Endothelial cell of hepatic sinusoid (primary cell): ENCODE measurements around the gene RSBN1.
"Not testable (repeated sequence)": the region's sequence is repeated elsewhere in the genome, so short reads cannot be mapped to it uniquely, and the experiment has no call there.

Experiments
- in situ Hi-C: cut with HindIII; loops from 2 replicates; pipeline ENCODE4 v1.10.0; 2017; ENCODE audit warnings: low sequenced_read_pairs

The RSBN1 gene

GRCh38 chr1:113783254-113784103 lies 28.8 kb downstream of the RSBN1 start:
- in situ Hi-C loops: no loop called here

GRCh38 chr1:113782406-113782805 lies 29.9 kb downstream of the RSBN1 start:
- in situ Hi-C loops: no loop called here

GRCh38 chr1:113780374-113781146 lies 31.7 kb downstream of the RSBN1 start:
- in situ Hi-C loops: no loop called here

GRCh38 chr1:113779542-113779941 lies 32.7 kb downstream of the RSBN1 start:
- in situ Hi-C loops: no loop called here

GRCh38 chr1:113777561-113777960 lies 34.7 kb downstream of the RSBN1 start:
- in situ Hi-C loops: no loop called here

GRCh38 chr1:113770031-113770430 lies 42.2 kb downstream of the RSBN1 start:
- in situ Hi-C loops: no loop called here

GRCh38 chr1:113769601-113769970 lies 42.7 kb downstream of the RSBN1 start:
- in situ Hi-C loops: no loop called here

GRCh38 chr1:113768916-113769600 lies 43.2 kb downstream of the RSBN1 start:
- in situ Hi-C loops: no loop called here

- in situ Hi-C loops: no loop called here
Observed at GRCh38 chr1:113765306-113766230, 46.7 kb downstream of the RSBN1 start.

- in situ Hi-C loops: no loop called here
Observed at GRCh38 chr1:113763661-113764060, 48.6 kb downstream of the RSBN1 start.

GRCh38 chr1:113761937-113762336 lies 50.3 kb downstream of the RSBN1 start:
- in situ Hi-C loops: no loop called here

GRCh38 chr1:113760102-113761080 lies 51.9 kb downstream of the RSBN1 start:
- in situ Hi-C loops: no loop called here

- in situ Hi-C loops: no loop called here
Observed at GRCh38 chr1:113759333-113760101, 52.8 kb downstream of the RSBN1 start, which contains the start of gene PHTF1. Gene PHTF1 (minus strand): TSS chr1:113759486. CDS start chr1:113758703, 783 bp downstream.

GRCh38 chr1:113758631-113759332 lies 53.5 kb downstream of the RSBN1 start:
- in situ Hi-C loops: no loop called here

GRCh38 chr1:113756461-113756860 lies 55.8 kb downstream of the RSBN1 start:
- in situ Hi-C loops: no loop called here

- in situ Hi-C loops: not testable (repeated sequence)
Observed at GRCh38 chr1:113753333-113753732, 58.9 kb downstream of the RSBN1 start.

- in situ Hi-C loops: no loop called here
Observed at GRCh38 chr1:113751516-113751915, 60.8 kb downstream of the RSBN1 start.

- in situ Hi-C loops: no loop called here
Observed at GRCh38 chr1:113751114-113751513, 61.2 kb downstream of the RSBN1 start.
